Fibroblast of upper back skin (primary cell): ENCODE results near the gene ELFN2.
"Not testable (repeated sequence)": the region's sequence is repeated elsewhere in the genome, so short reads cannot be mapped to it uniquely, and the experiment has no call there.

Experiments
- DNase-seq: peaks from one replicate; pipeline ENCODE4 v3.0.0-alpha.2; 2013

Gene ELFN2

DNA sequence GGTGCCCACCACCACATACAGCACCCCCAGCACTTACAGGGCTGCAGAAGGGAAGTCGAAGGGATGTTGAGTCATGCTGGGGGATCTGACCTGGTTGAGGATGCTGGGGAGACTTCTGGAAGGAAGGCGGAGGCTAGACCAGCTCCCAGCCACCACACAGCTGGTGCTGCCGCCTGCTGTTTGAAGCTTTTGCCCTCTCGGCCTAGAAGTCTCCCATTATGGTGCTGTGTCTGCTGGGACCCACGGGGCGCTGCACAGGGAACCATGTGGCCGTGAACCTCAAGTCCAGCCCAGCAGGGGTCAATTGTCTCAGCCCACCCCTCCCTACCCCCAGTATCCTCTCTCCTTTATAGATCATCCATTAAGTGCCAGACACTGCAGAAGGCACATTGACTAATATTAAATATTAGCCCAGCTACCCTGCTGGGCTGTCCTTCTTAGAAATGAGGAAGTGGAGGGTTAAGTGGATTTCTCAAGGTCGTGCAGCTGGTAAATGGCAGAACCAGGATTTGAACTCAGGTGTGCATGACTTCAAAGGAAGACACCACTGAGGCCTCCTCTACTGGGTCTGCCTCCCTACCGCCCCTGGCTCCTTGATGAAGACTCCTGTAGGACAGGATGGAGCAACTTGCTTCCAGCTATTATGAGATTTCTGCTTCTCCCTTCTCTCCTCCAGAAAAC, 95.3 kb downstream of the ELFN2 start:
- no peak for DNase-seq

DNA sequence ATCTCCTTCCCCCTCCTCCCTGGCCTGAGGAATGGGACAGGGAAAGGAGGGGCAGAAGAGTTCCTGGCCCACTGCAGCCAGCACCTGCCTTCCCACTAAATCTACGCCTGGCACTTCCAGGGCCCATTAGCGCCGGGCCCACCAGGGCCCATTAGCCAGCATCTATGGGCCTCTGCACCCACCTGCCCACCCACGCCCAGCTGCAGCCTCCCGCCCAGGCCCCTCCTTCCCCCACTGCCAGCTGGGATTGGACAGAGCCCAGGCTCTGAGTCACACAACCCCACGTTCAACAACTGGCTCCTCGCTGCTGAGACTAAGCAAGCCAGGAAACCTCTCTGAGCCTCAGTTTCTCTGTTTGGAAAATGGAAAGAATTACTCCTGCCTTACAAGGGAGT, 96.2 kb downstream of the ELFN2 start:
- peak; percentile 50 for DNase-seq

DNA sequence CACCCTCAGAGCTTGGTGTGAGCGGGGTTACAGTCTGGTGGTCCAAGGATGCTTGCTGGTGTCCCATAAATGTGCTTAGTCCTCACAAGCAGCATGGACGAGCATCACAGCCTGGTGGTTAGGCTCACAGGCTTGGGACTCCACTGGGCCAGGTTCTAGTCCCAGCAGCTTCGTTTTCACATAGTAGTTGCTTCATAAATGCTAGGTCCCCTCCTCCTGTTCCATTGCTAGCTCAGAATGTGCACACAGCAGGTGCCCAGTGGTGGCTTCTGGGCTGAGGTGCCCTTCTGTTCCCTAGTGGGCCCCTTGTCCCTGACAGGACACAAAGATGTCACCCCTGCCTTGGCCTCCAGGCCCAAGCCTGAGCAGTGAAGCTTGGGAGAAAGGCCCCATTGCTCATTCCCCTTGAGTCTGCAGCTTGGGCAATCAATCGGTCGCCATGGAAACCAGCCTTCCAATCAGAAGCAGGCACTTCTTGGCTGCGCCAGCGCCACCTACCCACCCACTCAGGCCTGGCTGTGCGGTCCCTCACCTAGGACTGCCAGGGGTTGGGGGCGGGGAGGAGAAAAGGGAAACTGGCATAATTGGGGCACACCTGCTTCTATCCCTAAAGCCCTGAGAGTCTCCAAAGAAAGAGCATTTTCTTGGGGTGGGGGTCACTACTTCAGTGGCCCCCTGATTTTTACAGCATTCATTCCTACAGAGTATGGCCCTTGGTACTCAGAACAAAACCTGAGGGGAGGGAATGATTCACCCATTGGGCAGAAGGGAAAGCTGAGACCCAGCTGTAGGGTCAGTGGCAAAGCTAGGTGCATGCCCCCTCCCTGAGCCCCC, 96.9 kb downstream of the ELFN2 start:
- peak; percentile 81 for DNase-seq

DNA sequence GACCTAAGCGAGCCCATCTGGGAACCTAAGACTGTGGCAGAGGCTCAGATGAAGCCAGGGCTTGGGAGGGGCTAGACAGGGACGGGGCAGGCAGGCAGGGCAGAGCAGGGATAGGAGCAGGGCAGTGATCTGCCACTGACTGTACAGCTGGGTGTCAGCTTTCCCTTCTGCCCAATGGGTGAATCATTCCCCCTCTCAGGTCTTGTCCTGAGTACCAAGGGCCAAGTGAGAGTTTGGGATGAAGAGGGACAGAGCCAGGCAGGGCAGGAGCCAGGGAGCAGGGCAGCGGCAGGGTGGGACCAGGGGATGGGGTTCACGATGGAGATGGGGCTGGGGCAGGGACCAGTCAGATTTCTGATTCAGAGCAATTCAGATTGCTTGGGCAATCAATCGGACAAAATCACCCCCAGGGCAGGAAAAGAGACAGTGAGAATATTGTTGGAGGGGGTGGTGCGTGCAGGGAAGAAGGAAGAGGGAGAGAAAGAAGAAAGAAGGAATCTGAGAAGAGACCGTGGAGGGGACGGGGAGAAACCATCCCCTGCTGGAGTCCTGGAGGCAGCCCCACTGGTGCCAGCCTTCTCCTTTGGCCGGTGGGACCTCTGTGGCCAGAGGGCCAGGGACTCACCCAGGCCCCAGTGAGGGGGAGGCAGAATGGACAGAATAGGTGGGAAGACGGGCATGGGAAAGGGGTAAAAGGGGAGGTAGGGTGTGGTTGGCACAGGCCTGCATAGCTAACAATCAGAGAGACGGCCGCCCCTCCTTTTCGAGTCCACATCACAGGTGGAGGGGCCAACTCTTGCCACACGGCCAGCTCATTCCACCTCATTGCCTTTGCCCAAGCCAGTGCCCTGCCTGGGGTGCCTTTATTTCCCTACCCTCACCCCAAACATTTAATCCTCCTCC, 97.8 kb downstream of the ELFN2 start:
- peak; percentile 22 for DNase-seq

DNA sequence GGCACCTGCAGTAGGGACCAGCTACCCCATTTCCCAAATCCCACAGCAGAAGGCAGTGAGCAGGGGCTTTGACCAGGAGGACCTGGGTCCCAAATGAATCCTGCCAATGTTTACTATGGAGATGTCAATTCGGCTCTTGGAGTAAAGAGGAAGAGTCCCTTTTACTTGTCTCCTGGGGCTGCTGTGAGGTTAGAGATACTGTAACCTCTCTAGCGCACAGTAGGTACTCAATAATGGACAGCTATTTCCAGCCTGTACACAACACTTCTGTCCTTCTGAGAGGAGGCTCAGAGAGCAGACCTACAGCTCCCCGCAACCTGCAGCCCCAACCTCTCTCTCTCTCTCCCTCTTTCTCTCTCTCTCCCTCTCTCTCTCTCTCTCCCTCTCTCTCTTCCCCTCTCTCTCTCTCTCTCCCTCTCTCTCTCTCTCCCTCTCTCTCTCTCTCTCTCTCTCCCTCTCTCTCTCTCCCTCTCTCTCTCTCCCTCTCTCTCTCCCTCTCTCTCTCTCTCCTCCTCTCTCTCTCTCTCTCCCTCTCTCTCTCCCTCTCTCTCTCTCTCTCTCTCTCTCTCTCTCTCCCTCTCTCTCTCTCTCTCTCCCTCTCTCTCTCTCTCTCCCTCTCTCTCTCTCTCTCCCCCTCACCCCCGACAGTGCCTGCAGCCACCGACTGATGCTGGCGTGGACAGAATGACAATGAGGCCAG, 98.6 kb downstream of the ELFN2 start:
- DNase-seq: not testable (repeated sequence)

DNA sequence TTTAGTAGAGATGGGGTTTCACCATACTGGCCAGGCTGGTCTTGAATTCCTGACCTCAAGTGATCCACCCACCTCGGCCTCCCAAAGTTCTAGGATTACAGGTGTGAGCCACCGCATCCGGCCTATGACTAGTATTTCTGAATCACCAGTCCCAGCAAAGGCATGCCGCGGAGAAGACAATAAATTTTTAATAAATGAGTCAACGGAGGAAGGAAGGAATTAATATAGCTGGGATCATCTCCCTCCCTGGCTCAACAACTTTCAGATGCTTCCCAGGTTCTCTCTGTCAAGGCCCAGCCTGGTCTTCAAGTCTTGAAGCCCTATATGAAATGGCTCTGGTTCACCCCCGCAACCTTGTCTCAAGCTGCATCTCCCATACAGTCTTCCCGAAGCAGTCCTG, 99.3 kb downstream of the ELFN2 start:
- peak; percentile 87 for DNase-seq

DNA sequence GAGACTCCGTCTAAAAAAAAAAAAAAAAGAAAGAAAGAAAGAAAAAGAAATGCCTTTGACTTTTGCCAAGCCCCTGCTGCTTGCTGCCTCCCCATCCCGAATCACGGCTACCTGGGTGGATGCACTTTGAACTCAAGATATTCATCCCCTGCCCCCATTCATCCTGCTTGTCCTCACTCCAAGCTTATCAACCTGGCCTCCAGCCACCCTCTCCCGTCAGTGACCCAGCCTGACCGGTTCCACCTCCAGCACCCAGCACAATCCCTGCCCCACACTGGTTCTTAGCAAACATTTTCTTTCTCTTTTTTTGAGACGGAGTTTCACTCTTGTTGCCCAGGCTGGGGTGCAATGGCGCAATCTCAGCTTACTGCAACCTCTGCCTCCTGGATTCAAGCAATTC, 100.6 kb downstream of the ELFN2 start:
- DNase-seq: no peak

DNA sequence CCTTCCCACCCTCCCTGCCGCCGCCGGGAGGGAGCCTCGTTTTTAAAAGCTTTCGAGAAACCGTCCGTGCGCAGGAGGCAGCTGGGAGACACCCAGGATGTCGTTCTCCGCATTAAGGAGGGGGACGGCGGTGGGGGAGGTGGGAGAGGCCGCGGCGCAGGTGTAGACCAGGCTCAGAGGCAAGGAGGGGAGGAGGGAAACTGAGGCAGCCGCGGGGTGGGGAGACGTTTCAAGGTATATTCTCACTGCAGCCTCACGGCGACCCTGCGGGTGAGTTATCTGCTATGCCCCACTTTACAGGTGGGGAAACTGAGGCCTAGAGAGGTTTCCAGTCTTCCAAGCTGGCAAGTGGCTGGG, 102.3 kb downstream of the ELFN2 start:
- DNase-seq: no peak

- no peak for DNase-seq
Measured at GRCh38 chr22:37324340-37325038, 102.8 kb downstream of the ELFN2 start.

DNA sequence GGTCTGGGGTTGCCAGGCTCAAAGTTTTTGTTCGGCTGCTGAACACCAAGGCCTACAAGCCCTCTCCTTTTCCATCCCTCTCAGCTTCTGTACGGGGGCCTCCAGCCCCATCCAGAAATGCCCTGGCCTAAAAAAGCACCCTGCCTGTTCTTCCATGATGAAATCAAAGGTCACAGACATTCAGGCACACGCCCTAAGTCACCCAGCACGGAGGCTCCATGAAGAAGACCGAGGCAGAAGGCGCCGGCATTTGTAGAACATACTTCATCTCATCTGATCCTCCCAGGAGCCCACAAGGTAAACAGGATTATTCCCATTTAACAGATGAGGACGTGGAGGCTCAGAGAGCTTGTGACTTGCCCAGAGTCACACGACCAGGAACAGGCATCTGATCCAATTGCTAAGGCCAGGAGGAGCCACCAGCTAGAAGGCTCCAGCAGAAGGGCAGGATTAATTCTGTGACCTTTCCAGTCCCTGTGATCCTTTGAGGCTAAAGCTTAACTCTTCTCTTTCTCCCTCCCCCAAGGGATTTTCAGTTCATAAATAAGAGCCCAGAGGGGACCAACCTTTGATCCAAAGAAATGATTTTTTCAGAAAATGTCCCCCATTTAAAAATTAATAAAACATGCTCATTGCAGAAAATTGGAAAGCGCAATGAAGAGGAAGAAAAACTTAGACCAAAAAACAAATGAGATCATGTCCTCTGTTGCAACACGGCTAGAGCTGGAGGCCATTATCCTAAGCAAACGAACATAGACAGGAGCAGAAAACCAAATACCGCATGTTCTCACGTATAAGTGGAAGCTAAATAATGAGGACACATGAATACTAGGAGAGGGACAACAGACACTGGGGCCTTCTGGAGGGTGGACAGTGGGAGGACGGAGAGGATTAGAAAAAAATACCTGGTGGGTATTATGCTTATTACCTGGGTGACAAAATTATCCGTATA, 106.3 kb downstream of the ELFN2 start:
- DNase-seq: no peak

DNA sequence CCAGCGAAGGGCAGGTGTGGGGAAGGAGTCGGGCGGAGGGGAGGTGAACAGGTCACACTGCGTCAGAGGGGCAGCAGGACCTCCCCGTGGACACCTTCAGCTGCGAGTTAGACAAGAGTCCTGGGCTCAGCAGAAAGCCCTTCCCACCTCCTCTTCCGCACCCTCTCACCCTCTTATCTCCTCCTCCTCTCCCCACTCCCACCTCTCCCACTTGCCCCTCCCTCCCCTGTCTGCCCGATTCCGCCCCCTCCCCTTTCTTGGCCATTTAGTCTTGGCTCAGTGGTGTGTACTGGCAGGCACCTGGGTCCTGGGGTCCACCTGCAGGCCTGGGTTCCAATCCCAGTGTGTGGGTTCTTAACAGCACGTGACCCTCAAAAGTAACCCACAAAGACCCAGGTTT, 107.8 kb downstream of the ELFN2 start:
- no peak for DNase-seq

DNA sequence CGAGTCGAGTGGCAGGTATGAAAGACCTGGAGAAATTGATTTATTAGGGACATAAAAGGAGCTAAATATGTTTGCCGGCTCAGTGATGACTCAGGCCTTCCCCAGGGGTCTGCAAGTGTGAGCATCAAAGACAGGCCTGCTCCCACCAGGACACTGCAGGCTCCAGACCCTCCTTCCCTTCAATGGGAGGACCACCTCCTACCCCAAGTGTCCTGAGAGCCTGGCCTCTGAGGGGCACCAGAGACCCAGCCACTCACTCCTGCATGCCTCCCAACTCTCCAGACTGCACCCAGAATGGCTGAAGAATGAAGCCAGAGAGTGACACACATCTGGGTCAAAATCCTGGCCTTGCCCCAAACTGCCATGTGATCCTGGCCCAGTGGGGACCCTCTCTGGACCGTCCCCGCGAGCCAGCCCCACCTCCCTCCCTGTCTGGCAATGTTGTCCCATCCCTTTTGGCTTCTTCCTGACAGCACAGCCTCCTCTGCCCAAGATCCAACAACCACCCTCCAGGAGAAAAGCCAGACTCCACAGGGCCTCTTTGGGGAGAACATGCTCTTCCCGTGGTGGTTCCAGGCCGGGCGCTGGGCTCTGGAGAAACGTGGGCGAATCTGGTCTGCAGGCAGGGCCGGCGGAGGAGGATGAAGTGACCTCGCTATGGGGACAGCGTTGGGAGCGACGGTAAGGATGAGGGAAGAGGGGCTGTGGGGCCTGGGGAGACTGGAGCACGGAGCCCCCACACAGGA, 108.7 kb downstream of the ELFN2 start:
- no peak for DNase-seq
